Neural cell (in vitro differentiated cells): ENCODE results near the gene ZNF556. TPM values are rescaled to one million over a fixed set of nuclear protein-coding genes. Genes with fewer than 3 reads are reported as not detected.

Experiments used
- H2AFZ ChIP-seq: fragments of 200-600, 300-800 bp; sonication (generic), shearing (Covaris generic); 2 replicates; pipeline ENCODE4 v1.6.0; 2014; ENCODE audit warnings: low read depth, mild to moderate bottlenecking, antibody characterized with exemption, low read length, moderate library complexity
- H3F3A ChIP-seq: fragments of 200-600 bp; shearing (Covaris generic); 2 replicates; pipeline ENCODE4 v1.6.1; 2016; ENCODE audit warnings: mild to moderate bottlenecking, moderate library complexity, mixed read lengths, antibody characterized with exemption, low read length; ENCODE audit not compliant: insufficient read depth, poor library complexity, severe bottlenecking
- H3K27ac ChIP-seq: fragments of 200-600, 300-800 bp; sonication (generic), shearing (Covaris generic); 2 replicates; pipeline ENCODE4 v1.5.1; 2014; ENCODE audit warnings: mild to moderate bottlenecking, low read length, moderate library complexity
- H3K27me3 ChIP-seq: fragments of 300-800, 200-600 bp; sonication (generic), shearing (Covaris generic); 2 replicates; pipeline ENCODE4 v1.6.0; 2014; ENCODE audit warnings: mild to moderate bottlenecking, low read depth, low read length, moderate library complexity; ENCODE audit not compliant: insufficient read depth
- H3K36me3 ChIP-seq: fragments of 300-800, 200-600 bp; sonication (generic), shearing (Covaris generic); 2 replicates; pipeline ENCODE4 v1.5.1; 2014; ENCODE audit warnings: mild to moderate bottlenecking, antibody characterized with exemption, low read length, moderate library complexity; ENCODE audit not compliant: insufficient read depth
- H3K4me2 ChIP-seq: fragments of 300-800, 200-600 bp; sonication (generic), shearing (Covaris generic); 2 replicates; pipeline ENCODE4 v1.6.0; 2014; ENCODE audit warnings: mild to moderate bottlenecking, low read length
- H3K4me3 ChIP-seq: fragments of 300-800, 200-600 bp; sonication (generic), shearing (Covaris generic); 2 replicates; pipeline ENCODE4 v1.5.1; 2014; ENCODE audit warnings: mild to moderate bottlenecking, low read length, moderate library complexity
- H3K79me2 ChIP-seq: fragments of 200-600 bp; shearing (Covaris generic); replicated peaks from 2 replicates; pipeline ENCODE4 v1.6.0; 2014; ENCODE audit warnings: mild to moderate bottlenecking, low read length, moderate library complexity; ENCODE audit not compliant: insufficient read depth
- H3K9ac ChIP-seq: fragments of 300-800, 200-600 bp; sonication (generic), shearing (Covaris generic); 2 replicates; pipeline ENCODE4 v1.6.1; 2016; ENCODE audit warnings: mild to moderate bottlenecking, low read length, mixed read lengths
- H3K9me2 ChIP-seq: fragments of 200-600 bp; shearing (Covaris generic); 2 replicates; pipeline ENCODE4 v1.6.1; 2016; ENCODE audit warnings: mild to moderate bottlenecking, low read length, mixed read lengths; ENCODE audit not compliant: insufficient read depth
- H3K9me3 ChIP-seq: fragments of 200-600, 300-800 bp; sonication (generic), shearing (Covaris generic); 2 replicates; pipeline ENCODE4 v1.6.1; 2016; ENCODE audit warnings: mild to moderate bottlenecking, mixed run types, low read length, moderate library complexity, mixed read lengths
- H4K20me1 ChIP-seq: fragments of 200-600 bp; shearing (Covaris generic); 2 replicates; pipeline ENCODE4 v1.6.1; 2016; ENCODE audit warnings: mild to moderate bottlenecking, mixed run types; ENCODE audit not compliant: insufficient read depth
- CTCF ChIP-seq: fragments of 450-650 bp; IDR thresholded peaks from 2 replicates; pipeline ENCODE4 v1.5.1; 2014; ENCODE audit warnings: antibody characterized with exemption, mild to moderate bottlenecking, moderate library complexity; ENCODE audit not compliant: poor library complexity, severe bottlenecking
- EP300 ChIP-seq: fragments of 450-650 bp; conservative IDR thresholded peaks from 2 replicates; pipeline ENCODE4 v1.6.1; 2014; ENCODE audit warnings: antibody characterized with exemption, mild to moderate bottlenecking, moderate library complexity; ENCODE audit not compliant: poor library complexity, severe bottlenecking
- EZH2 ChIP-seq: fragments of 200-600, 300-800 bp; shearing (Covaris generic), sonication (generic); IDR thresholded peaks from 2 replicates; pipeline ENCODE4 v1.6.1; 2014; ENCODE audit warnings: antibody characterized with exemption, low read length, borderline replicate concordance, mild to moderate bottlenecking; ENCODE audit not compliant: insufficient read depth, poor library complexity, severe bottlenecking
- MXI1 ChIP-seq: fragments of 450-650 bp; conservative IDR thresholded peaks from 2 replicates; pipeline ENCODE4 v1.6.1; 2014; ENCODE audit warnings: antibody characterized with exemption, mild to moderate bottlenecking; ENCODE audit not compliant: poor library complexity, severe bottlenecking
- POLR2AphosphoS5 ChIP-seq: IDR thresholded peaks from 2 replicates; pipeline ENCODE4 v1.6.1; 2012
- RAD21 ChIP-seq: fragments of 450-650 bp; conservative IDR thresholded peaks from 2 replicates; pipeline ENCODE4 v1.6.1; 2014; ENCODE audit warnings: antibody characterized with exemption, mild to moderate bottlenecking, moderate library complexity
- REST ChIP-seq: IDR thresholded peaks from 2 replicates; pipeline ENCODE4 v1.6.1; 2012; ENCODE audit warnings: borderline replicate concordance
- SMC3 ChIP-seq: fragments of 450-650 bp; conservative IDR thresholded peaks from 2 replicates; pipeline ENCODE4 v1.6.1; 2014; ENCODE audit warnings: antibody characterized with exemption, mild to moderate bottlenecking, moderate library complexity; ENCODE audit not compliant: poor library complexity
- TAF1 ChIP-seq: IDR thresholded peaks from 2 replicates; pipeline ENCODE4 v1.6.1; 2012; ENCODE audit warnings: low read depth
- polyA plus RNA-seq: library from polyadenylated mRNA; depleted of rRNA; stranded (reverse); fragments of >200 nt; gene quantifications from 2 replicates; pipeline ENCODE4 v1.2.3, GENCODE V29; 2014

Gene ZNF556
- polyA plus RNA-seq, 1 donor from 2014 or later: 0.28 TPM

- H3K9me3 ChIP-seq: peaks cover 30% of the 10 kb centered on the region
- peaks cover 39% of the 10 kb centered on the region for H3K36me3 ChIP-seq
Observed at GRCh38 chr19:2837430-2837829, 29.7 kb upstream of the ZNF556 start.

More at GRCh38 chr19:2837430-2837829, 29.7 kb upstream of the ZNF556 start:
- no peak overlapping the region for H3K4me3 ChIP-seq
- H3K9ac ChIP-seq: no peak overlapping the region
- H3K9me2 ChIP-seq: no peaks in the 10 kb centered on the region
- no peak for TF ChIP-seq RAD21
- TF ChIP-seq EZH2: no peak
- no peak for TF ChIP-seq POLR2AphosphoS5
- no peak for TF ChIP-seq SMC3
- no peak for TF ChIP-seq CTCF
- no peak for TF ChIP-seq TAF1
- no peak for TF ChIP-seq EP300
- TF ChIP-seq MXI1: no peak
- no peak for TF ChIP-seq REST
- H2AFZ ChIP-seq: no peak overlapping the region
- no peak overlapping the region for H3K27ac ChIP-seq
- H3K4me2 ChIP-seq: no peak overlapping the region
- no peaks in the 10 kb centered on the region for H3K27me3 ChIP-seq
- H3F3A ChIP-seq: no peaks in the 10 kb centered on the region
- H3K79me2 ChIP-seq: peaks cover 5% of the 10 kb centered on the region
- no peaks in the 10 kb centered on the region for H4K20me1 ChIP-seq
